ENCODE results near the gene OCEL1. TPM values are rescaled to one million over a fixed set of nuclear protein-coding genes. Genes with fewer than 3 reads are reported as not detected.

The OCEL1 gene
- total RNA-seq, 5 donors from 2014 or later (not counting 1 experiment from before 2014, with no cell fraction given): 21.5 to 33.3 (median 23.0) TPM

DNA sequence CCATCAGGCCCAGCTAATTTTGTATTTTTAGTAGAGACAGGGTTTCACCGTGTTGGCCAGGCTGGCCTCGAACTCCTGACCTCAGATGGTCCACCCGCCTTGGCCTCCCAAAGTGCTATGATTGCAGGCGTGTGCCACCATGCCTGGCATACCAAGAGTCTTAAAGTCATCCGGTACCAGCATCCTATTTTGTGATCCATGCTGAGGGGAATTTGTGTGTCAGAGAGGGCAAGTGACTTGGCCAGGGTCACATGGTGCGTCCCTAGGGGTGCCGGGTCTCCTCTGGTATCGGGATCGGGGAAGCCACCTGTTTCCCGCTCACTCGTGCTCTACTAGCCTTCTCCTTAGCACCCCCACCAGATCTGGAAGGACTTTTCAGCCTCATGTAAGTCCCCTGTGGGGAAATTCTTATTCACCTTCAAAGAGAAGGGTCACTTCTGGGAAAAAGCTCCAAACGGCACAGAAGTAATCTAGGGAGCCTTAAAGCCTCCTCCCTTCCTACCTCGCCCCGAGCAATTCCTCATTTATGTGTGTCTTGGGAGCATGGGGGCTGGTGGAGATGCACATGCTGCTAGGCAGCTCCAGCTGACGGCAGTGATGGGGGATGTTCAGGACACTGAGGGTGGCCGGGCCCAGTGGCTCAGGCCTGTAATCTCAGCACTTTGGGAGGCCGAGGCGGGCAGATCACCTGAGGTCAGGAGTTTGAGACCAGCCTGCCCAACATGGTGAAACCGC, 49.6 kb downstream of the OCEL1 start:
- peaks cover 22% of the 10 kb centered on the region for H3K36me3 Mint-ChIP-seq
- Histone ChIP-seq H3K4me1 (ENCODE audit: control insufficient read depth in 1 of 2, extremely low read depth in 1 of 2, insufficient read depth in 2 of 2, low read length in 2 of 2) (no peaks in the 10 kb centered on the region), H3K27ac (ENCODE audit: low read length) (no peak overlapping the region), H3K4me3 (ENCODE audit: control insufficient read depth in 1 of 2, extremely low read depth in 1 of 2, low read length in 1 of 2) (no peak overlapping the region), H3K27me3 (replicated peaks in 1 of 2; ENCODE audit: control insufficient read depth in 2 of 2, extremely low read depth in 1 of 2, insufficient read depth in 2 of 2, low read length in 1 of 2) (no peaks in the 10 kb centered on the region), H3K9me3 (no peaks in the 10 kb centered on the region), H3K36me3 (ENCODE audit: control insufficient read depth in 2 of 2, extremely low read depth in 1 of 2, insufficient read depth in 1 of 2, low read length in 1 of 2) (peaks cover 12 to 65% of the 10 kb centered on the region in 2 donors)
- WGBS (ENCODE audit: insufficient coverage): 96% methylated on average over 12 of the region's 19 CpGs
- CTCF ChIA-PET: interaction anchor here in 1 of 2 donors (0.6 kb wide), 1 partner anchor 68 kb away, joined by 3 read pairs; no protein-coding TSS in a partner anchor
- POLR2A ChIA-PET: no interaction called here
- no peak overlapping the region for H3K4me3 Mint-ChIP-seq
- H3K27me3 Mint-ChIP-seq: no peaks in the 10 kb centered on the region
- H3K27ac Mint-ChIP-seq: no peak overlapping the region
- no peaks in the 10 kb centered on the region for H3K9me3 Mint-ChIP-seq
- no peak for DNase-seq
- no peak for ATAC-seq (replicated peaks in 1 of 4)
- no peaks in the 10 kb centered on the region for H3K4me1 Mint-ChIP-seq

Other genes with a start within 250 kb of the OCEL1 start
- 1 to 10 TPM; 2.1 to 6.2 (median 2.9) TPM for gene CPAMD8, start 199.4 kb upstream of the OCEL1 start, total RNA-seq
- gene HAUS8, start 150.8 kb upstream of the OCEL1 start, total RNA-seq: 10 to 100 TPM; 16.6 to 20.4 (median 19.3) TPM
- 100 to 1,000 TPM; 185 to 220 (median 202) TPM for gene MYO9B, start 150.4 kb upstream of the OCEL1 start, total RNA-seq
- gene USE1, start 10.9 kb upstream of the OCEL1 start, total RNA-seq: 10 to 100 TPM; 23.8 to 45.2 (median 38.6) TPM
- gene NR2F6, start 19.7 kb downstream of the OCEL1 start, total RNA-seq: 1 to 10 TPM in 4 of 5 donors, under 1 TPM in 1; 0.55 to 6.4 (median 2.8) TPM
- gene USHBP1, start 38.5 kb downstream of the OCEL1 start, total RNA-seq: under 1 TPM in 4 of 5 donors, not detected in 1; 0.10 to 0.61 (median 0.38) TPM
- 100 to 1,000 TPM in 3 of 5 donors, 10 to 100 TPM in 2; 76.7 to 130 (median 117) TPM for gene BABAM1, start 41.2 kb downstream of the OCEL1 start, total RNA-seq
- 1 to 10 TPM in 4 of 5 donors, under 1 TPM in 1; 0.93 to 6.5 (median 2.9) TPM for gene ANKLE1, start 55.7 kb downstream of the OCEL1 start, total RNA-seq
- 10 to 100 TPM in 3 of 5 donors, 1 to 10 TPM in 2; 5.3 to 12.4 (median 11.3) TPM for gene ABHD8, start 77.2 kb downstream of the OCEL1 start, total RNA-seq
- 10 to 100 TPM; 37.6 to 87.0 (median 69.3) TPM for gene MRPL34, start 79.6 kb downstream of the OCEL1 start, total RNA-seq
- gene DDA1, start 83.3 kb downstream of the OCEL1 start, total RNA-seq: 10 to 100 TPM; 37.3 to 51.7 (median 42.0) TPM
- 10 to 100 TPM; 18.3 to 27.4 (median 24.9) TPM for gene ANO8, start 108.6 kb downstream of the OCEL1 start, total RNA-seq
- 10 to 100 TPM; 31.9 to 72.5 (median 65.7) TPM for gene GTPBP3, start 111.3 kb downstream of the OCEL1 start, total RNA-seq
- gene PLVAP, start 151.1 kb downstream of the OCEL1 start, total RNA-seq: under 1 TPM in 4 of 5 donors, not detected in 1; 0.19 to 0.86 (median 0.48) TPM
- gene CCDC194, start 168.0 kb downstream of the OCEL1 start, total RNA-seq: 1 to 10 TPM; 1.4 to 3.3 (median 2.6) TPM
- gene BST2, start 179.4 kb downstream of the OCEL1 start, total RNA-seq: 10 to 100 TPM; 43.9 to 62.0 (median 52.2) TPM
- gene MVB12A, start 193.8 kb downstream of the OCEL1 start, total RNA-seq: 10 to 100 TPM; 21.0 to 41.4 (median 35.3) TPM
- gene TMEM221, start 222.4 kb downstream of the OCEL1 start, total RNA-seq: not detected
- gene NXNL1, start 234.7 kb downstream of the OCEL1 start, total RNA-seq: not detected
- 10 to 100 TPM in 3 of 5 donors, 1 to 10 TPM in 2; 5.9 to 13.3 (median 10.5) TPM for gene SLC27A1, start 244.3 kb downstream of the OCEL1 start, total RNA-seq

Data from T-cell (primary cell).